ENCODE measurements around the gene DAPK2.
A peak's percentile ranks its signal among the peaks of the same experiment; 100 is the strongest.

DAPK2 gene

GRCh38 chr15:63947228-63947627 lies 99.1 kb downstream of the DAPK2 start:
- Histone ChIP-seq H3K4me1 (ENCODE audit: insufficient read depth, low read length) (no peaks in the 10 kb centered on the region), H3K27ac (ENCODE audit: low read length) (no peak overlapping the region), H4K20me1 (ENCODE audit: insufficient read depth, low read length) (no peaks in the 10 kb centered on the region), H3K79me2 (ENCODE audit: insufficient read depth, low read length) (no peaks in the 10 kb centered on the region), H3K4me3 (ENCODE audit: low read depth in 1 of 2, low read length in 2 of 2) (no peak overlapping the region), H3K9me3 (ENCODE audit: insufficient read depth, low read length, severe bottlenecking) (no peaks in the 10 kb centered on the region), H3K9ac (ENCODE audit: low read depth, low read length) (no peak overlapping the region), H3K4me2 (ENCODE audit: insufficient read depth, low read length) (no peak overlapping the region), H3K36me3 (ENCODE audit: insufficient read depth, low read length) (no peaks in the 10 kb centered on the region), H2AFZ (ENCODE audit: low read depth, low read length) (no peak overlapping the region), H3K27me3 (ENCODE audit: insufficient read depth, low read length, poor library complexity) (no peaks in the 10 kb centered on the region)
- no peak for TF ChIP-seq CTCF (IDR thresholded peaks at IDR 0.05; ENCODE audit: borderline replicate concordance, extremely low read depth, low read length, poor library complexity, severe bottlenecking)
- TF ChIP-seq EZH2 (IDR thresholded peaks at IDR 0.05; ENCODE audit: borderline replicate concordance, low read depth, low read length, severe bottlenecking) = no peak
- DNase-seq (no peak), ATAC-seq (ENCODE audit: insufficient read depth, low read depth) (no peak)

- Histone ChIP-seq H3K4me1 (ENCODE audit: insufficient read depth, low read length) (no peaks in the 10 kb centered on the region), H3K9ac (ENCODE audit: low read depth, low read length) (no peak overlapping the region), H3K36me3 (ENCODE audit: insufficient read depth, low read length) (no peaks in the 10 kb centered on the region), H3K27me3 (ENCODE audit: insufficient read depth, low read length, poor library complexity) (no peaks in the 10 kb centered on the region), H2AFZ (ENCODE audit: low read depth, low read length) (no peak overlapping the region), H3K27ac (ENCODE audit: low read length) (no peak overlapping the region), H3K9me3 (ENCODE audit: insufficient read depth, low read length, severe bottlenecking) (no peaks in the 10 kb centered on the region), H3K4me2 (ENCODE audit: insufficient read depth, low read length) (no peak overlapping the region), H4K20me1 (ENCODE audit: insufficient read depth, low read length) (no peaks in the 10 kb centered on the region), H3K4me3 (ENCODE audit: low read depth in 1 of 2, low read length in 2 of 2) (no peak overlapping the region), H3K79me2 (ENCODE audit: insufficient read depth, low read length) (no peaks in the 10 kb centered on the region)
- TF ChIP-seq EZH2 (IDR thresholded peaks at IDR 0.05; ENCODE audit: borderline replicate concordance, low read depth, low read length, severe bottlenecking) = no peak
- no peak for TF ChIP-seq CTCF (IDR thresholded peaks at IDR 0.05; ENCODE audit: borderline replicate concordance, extremely low read depth, low read length, poor library complexity, severe bottlenecking)
- no peak for DNase-seq
- ATAC-seq (ENCODE audit: insufficient read depth, low read depth) = no peak
Measured at GRCh38 chr15:63946524-63947065, 99.7 kb downstream of the DAPK2 start.

GRCh38 chr15:63945838-63946298 lies 100.4 kb downstream of the DAPK2 start:
- H3K4me2 ChIP-seq (ENCODE audit: insufficient read depth, low read length) = no peak overlapping the region
- H3K9me3 ChIP-seq (ENCODE audit: insufficient read depth, low read length, severe bottlenecking) = no peaks in the 10 kb centered on the region
- H3K4me1 ChIP-seq (ENCODE audit: insufficient read depth, low read length) = no peaks in the 10 kb centered on the region
- no peak for ATAC-seq (ENCODE audit: insufficient read depth, low read depth)
- no peak overlapping the region for H3K27ac ChIP-seq (ENCODE audit: low read length)
- no peaks in the 10 kb centered on the region for H3K36me3 ChIP-seq (ENCODE audit: insufficient read depth, low read length)
- no peak for DNase-seq
- H3K27me3 ChIP-seq (ENCODE audit: insufficient read depth, low read length, poor library complexity) = no peaks in the 10 kb centered on the region
- no peaks in the 10 kb centered on the region for H3K79me2 ChIP-seq (ENCODE audit: insufficient read depth, low read length)
- H3K9ac ChIP-seq (ENCODE audit: low read depth, low read length) = no peak overlapping the region
- TF ChIP-seq CTCF (IDR thresholded peaks at IDR 0.05; ENCODE audit: borderline replicate concordance, extremely low read depth, low read length, poor library complexity, severe bottlenecking) (no peak), EZH2 (IDR thresholded peaks at IDR 0.05; ENCODE audit: borderline replicate concordance, low read depth, low read length, severe bottlenecking) (no peak)
- H4K20me1 ChIP-seq (ENCODE audit: insufficient read depth, low read length) = no peaks in the 10 kb centered on the region
- peak overlapping the region; percentile 24; the same call in 1 of the 2 replicates for H2AFZ ChIP-seq (ENCODE audit: low read depth, low read length)
- no peak overlapping the region for H3K4me3 ChIP-seq (ENCODE audit: low read depth in 1 of 2, low read length in 2 of 2)
